HG03432 (cell line): ENCODE data around the gene TLR1.
"Not testable (repeated sequence)": the region's sequence is repeated elsewhere in the genome, so short reads cannot be mapped to it uniquely, and the experiment has no call there.

Experiments
- ATAC-seq: cut with Tn5 transposase; IDR thresholded peaks from one replicate; pipeline ENCODE4 v1.9.1; 2021; ENCODE audit warnings: mild to moderate bottlenecking, moderate library complexity; ENCODE audit not compliant: unreplicated experiment

TLR1 gene

DNA sequence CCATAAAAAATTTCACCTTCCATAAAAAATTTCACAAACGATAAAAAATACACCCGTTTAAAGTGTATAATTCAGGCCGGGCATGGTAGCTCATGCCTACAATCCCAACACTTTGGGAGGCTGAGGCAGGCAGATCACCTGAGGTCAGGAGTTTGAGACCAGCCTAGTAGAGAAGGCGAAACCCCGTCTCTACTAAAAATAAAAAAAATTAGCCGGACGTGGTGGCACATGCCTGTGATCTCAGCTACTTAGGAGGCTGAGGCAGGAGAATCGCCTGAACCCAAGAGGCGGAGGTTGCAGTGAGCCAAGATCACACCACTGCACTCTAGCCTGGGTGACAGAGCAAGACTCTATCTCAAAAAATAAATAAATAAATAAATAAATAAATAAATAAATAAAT is 1.7 kb upstream of the TLR1 start:
- not testable (repeated sequence) for ATAC-seq

GRCh38 chr4:38805530-38806145 is 1.0 kb upstream of the TLR1 start:
- ATAC-seq, result peak; percentile 82

DNA sequence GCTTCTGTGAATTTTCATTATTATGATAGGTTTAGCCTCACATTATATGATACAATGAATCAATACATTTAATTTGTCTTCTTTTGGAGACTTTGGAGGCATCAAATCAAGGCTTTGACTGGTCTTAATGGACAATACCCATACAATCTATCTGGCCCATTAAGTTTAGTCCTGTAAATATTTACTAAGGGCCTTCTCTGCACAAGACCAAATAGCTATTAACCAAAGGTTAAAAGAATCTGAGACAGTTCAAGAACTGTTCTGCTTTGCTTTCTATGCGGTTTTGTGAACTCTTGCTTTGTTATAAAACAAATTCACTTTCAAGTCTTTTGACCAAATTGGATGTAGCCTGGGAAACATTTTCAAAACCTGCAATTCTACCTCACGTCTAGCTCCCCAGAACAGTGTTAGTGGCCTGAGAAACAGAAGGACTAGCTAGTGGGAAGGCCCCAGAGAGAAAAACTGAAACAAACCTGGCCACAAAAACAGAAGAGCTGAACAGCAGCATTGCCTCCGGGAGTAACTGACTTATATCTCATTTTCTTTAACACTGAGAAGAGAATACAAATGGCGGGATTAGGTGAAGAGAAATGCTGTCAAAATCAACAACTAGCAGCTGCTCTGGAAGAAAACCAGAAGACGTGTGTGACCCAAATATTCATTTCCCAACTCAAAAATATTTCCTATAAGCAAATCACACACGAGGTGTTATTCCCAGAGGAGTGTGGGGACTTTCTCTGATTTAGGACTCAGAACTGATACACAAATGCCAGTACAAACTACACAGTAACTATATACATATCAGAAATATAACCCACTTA is 548 bp downstream of the TLR1 start:
- ATAC-seq, result peak; percentile 62

DNA sequence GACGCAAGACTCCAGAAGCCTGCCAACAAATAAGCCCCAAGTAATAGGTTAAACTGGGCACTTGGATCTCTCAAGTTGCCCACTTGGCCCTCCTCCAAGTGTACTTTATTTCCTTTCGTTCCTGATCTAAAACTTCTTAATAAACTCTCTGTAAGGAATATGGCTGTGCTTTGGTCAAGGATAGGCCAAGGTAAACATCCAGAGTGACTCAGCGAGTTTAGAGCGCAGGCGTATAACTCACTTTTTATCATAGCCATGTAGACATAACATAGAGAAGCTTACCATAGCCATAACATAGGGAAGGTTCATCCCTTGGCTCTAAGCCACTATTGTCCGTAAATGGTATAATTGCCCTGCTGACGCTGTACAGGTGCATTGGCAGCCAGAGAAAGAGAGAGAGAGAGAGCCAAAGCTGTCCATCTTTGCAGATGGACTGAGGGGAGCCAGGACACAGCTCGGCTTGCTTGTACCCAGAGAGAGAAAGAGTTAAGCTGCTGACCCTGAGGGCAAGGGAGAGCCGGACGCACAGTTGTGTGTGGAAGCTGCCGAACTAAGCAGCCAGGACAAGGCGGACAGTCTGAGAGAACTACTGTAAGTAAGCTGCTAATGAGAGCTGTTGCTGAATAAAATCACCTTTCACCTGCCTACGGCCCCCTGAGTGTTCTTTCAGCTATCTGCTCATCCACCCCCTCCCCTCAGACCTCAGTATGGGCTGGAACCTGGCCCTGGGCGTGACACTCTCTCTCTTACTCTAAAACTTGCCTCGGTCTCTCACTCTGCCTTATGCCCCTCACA is 1.8 kb downstream of the TLR1 start:
- ATAC-seq, result no peak

DNA sequence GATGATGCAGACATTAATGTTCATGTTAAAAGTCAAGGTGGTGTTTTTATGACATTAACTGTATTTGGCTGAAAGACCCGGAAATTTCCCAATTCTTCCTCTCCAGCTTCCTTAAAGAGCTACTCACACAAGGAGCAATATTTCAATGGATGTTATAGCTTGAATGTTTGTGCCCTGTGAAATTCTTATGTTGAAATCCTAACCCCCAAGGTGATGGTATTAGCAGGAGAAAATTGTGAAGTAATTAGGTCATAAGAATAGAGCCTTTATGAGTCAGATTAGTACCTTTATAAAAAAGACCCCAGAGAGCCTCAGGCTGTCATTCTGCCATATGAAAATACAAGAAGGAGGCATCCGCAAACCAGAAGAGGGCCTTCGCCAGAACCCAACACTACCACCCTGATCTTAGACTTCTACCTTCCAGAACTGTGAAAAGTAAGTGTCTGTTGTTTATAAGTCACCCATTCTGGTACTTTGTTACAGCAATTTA is 3.6 kb downstream of the TLR1 start:
- ATAC-seq, result no peak

DNA sequence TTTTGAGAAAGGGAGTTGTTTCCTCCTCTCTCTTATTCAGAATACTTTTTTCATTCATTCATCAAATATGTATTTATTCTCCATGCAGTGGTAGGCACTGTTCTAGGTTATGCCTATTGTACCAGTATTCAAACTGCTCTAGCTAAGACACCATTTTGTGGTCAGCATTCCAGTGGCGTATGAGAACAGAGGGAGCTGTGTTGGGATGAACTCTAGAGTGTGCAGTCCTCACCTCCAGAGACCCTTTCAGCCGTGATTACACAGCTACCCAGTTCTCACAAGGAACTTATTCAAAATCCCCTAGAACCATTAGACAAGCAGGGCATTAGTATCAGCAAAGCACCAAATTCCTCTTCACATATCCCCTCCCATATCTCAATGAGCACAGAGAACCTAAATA is 4.2 kb downstream of the TLR1 start:
- ATAC-seq, result no peak

DNA sequence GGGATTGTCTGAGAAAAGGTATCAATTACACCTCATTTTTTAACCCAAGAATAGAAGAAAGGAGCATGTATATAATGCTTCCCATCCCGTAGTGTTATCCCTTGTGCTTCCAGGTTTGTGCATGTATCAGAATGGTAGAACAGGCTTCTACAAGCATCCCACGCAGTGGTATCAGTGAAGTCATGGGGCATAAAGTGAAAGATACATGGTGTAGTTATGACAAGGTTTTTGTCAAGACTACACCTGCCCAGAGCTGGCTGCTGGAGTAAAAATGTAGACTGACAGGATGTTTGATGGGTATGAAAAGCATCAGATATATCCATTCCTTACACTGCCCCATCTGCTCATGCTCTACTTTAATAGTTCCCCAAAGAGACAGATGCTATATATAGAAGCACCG is 9.5 kb downstream of the TLR1 start:
- ATAC-seq, result no peak

- no peak for ATAC-seq
Observed at GRCh38 chr4:38794051-38794450, 10.5 kb downstream of the TLR1 start.

DNA sequence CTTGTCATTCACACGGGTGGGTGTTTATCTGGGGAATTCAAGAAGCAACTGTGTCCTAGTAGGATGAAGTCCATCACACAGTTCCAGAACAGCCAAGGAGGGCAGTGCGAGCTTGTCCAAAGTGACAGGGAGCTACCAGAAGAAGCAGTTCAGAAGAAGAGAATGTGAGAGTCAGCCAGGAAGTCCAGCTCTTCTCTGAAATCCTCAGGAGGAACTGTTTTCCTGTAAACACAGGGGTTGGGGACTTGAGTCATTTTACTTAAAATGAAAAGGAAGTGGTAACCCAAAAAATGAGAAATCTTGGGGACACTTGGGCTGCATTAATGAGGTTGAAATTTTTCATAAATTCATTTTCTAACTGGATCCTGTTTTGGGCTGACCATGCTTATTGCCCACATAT is 13.6 kb downstream of the TLR1 start:
- ATAC-seq, result no peak

DNA sequence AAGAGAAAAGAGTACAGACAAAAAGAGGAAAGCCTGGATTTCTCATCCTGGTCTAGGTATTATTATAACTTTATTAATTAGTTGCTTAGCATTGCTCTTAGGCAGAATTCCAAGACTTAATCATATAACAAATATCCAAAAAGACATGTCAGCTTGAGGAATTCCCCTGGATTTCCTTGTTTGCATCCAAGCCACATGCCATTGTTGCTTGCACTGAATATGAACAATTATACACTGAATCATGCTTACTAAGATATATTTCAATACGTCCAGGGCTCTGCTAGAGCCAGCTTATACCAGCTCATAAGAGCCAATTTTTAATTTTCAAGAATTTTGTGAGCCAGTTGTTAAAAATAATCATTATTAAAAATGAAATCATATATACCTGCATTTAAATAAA is 16.3 kb downstream of the TLR1 start:
- ATAC-seq, result no peak

DNA sequence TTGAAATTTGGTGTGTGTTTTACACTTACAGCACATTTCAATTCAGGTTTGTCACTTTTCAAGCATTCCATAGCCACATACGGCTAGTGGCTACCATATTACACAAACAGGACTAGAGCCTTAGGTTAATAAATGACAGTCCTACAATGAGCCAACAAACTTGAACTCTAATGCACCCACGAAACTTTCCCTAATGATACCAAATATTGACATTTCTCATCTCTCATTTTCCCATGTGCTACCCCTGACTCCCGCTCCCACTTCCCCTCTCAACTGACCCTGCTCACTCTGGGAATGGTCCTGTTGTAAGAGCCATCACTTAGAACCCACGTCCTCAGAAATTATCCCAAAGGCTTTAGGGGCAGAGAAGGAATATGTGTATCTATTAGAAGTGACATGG is 16.9 kb downstream of the TLR1 start:
- ATAC-seq, result no peak

GRCh38 chr4:38785901-38786402 is 18.6 kb downstream of the TLR1 start:
- peak; percentile 42 for ATAC-seq

DNA sequence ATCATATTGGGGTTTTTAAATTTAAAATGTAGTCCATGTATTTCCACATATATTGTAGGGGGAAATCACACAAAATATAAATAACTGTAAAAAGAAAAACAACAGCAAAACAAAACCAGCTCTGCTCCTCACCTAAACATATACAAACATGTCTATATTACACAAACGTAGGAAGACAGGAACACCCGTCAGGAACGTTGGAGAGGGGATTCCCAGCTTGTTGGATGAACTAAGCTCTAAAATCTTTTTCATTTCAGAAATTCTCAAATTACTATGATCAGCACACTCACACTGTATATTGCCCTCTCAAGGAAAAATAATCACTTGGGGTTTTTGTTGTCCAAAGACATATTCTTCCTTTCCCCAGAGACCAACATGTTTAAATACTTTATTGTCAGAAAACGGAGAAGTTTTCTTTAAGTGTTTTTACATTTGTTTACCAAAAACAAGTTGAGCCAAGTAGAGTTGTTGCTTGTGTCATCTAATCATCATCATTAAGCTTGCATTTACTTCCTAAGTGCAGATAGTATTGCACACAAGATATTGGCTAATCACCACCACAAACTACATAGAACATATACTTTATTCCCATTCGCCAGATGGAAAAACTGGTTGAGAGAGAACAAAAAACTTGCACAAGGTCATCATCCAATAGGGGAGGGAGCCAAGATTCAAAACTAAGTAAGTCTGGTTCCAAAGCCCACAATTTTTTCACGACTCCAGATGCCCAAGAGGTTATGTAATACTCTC is 19.4 kb downstream of the TLR1 start:
- no peak for ATAC-seq

DNA sequence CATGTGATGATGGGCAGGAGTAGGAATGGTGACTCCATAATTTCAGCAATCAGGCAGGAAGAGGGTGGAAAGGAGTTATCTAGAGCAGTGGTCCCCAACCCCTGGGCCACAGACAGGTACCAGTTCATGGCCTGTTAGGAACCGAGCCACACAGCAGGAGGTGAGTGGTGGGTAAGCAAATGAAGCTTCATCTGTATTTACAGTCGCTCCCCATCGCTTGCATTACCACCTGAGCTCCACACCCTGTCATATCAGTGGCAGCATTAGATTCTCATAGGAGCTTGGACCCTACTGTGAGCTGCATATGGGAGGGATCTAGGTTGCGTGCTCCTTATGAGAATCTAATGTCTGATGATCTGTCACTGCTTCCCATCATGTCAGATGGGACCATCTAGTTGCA is 20.4 kb downstream of the TLR1 start:
- no peak for ATAC-seq

DNA sequence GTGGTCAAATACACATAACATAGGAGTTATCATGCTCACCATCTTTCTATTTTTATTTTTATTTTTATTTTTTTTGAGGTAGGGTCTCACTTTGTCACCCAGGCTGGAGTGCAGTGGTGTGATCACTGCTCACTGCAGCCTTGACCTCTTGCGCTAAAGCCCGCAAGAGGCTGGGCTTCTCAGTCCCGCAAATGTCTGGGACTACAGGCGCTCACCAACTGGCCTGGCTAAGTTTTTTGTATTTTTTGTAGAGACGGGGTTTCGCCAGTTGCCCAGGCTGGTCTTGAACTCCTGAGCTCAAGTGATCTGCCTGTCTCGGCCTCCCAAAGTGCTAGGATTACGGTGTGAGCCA is 21.5 kb downstream of the TLR1 start:
- no peak for ATAC-seq

- peak; percentile 70 for ATAC-seq
Observed at GRCh38 chr4:38782452-38783108, 22.0 kb downstream of the TLR1 start, which contains the start of gene TLR10. TSS of gene TLR10 (minus strand) at chr4:38782990. CDS start at chr4:38775590, 7,400 bp downstream.

DNA sequence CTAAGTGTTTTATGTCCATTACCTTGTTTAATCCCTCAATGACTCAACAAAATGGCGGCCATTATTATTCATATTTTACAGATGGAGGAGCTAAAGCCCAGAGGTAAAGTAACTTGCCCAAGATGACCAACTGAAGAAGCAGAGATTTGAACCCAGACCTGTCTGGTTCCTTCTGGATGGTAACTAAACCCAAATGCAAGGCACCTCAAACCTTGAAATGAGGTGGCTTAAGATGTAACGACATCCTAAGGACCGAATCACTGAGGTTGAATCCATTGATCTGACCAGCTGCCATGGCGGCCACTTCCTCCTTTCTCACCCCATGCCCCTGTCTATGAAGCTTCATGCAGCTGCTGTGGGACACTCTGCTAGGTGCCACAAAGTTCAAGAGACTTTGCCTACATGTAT is 22.7 kb downstream of the TLR1 start:
- ATAC-seq, result peak; percentile 39

- ATAC-seq, result no peak
Observed at GRCh38 chr4:38780833-38781484, 23.6 kb downstream of the TLR1 start.

GRCh38 chr4:38779790-38780189 is 24.8 kb downstream of the TLR1 start:
- no peak for ATAC-seq

DNA sequence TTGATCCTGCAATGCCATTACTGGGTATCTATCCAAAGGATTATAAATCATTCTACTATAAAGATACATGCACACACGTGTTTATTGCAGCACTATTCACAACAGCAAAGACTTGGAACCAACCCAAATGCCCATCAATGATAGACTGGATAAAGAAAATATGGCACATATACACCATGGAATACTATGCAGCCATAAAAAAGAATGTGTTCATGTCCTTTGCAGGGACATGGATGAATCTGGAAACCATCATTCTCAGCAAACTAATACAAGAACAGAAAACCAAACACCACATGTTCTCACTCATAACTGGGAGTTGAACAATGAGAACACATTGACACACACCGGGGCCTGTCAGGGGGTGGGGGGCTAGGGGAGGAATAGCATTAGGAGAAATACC is 26.7 kb downstream of the TLR1 start:
- ATAC-seq, result not testable (repeated sequence)
